GM12864 (cell line): ENCODE data around the gene ING3.
A peak's percentile ranks its signal among the peaks of the same experiment; 100 is the strongest.

Experiments used
- DNase-seq: peaks from one replicate; pipeline ENCODE4 v3.0.0-alpha.2; 2011; ENCODE audit warnings: low read depth
- H3K4me3 ChIP-seq: 2 replicates; pipeline ENCODE4 v1.5.1; 2011; ENCODE audit warnings: mild to moderate bottlenecking, low read depth, low read length, control low read depth
- TF ChIP-seq, protein P1 (sequence below): IDR thresholded peaks from 2 replicates; pipeline ENCODE4 v1.5.1; 2011; ENCODE audit warnings: low read depth, mild to moderate bottlenecking, moderate library complexity, low read length, control low read depth, inconsistent platforms; ENCODE audit errors: missing control alignments

Gene ING3

DNA sequence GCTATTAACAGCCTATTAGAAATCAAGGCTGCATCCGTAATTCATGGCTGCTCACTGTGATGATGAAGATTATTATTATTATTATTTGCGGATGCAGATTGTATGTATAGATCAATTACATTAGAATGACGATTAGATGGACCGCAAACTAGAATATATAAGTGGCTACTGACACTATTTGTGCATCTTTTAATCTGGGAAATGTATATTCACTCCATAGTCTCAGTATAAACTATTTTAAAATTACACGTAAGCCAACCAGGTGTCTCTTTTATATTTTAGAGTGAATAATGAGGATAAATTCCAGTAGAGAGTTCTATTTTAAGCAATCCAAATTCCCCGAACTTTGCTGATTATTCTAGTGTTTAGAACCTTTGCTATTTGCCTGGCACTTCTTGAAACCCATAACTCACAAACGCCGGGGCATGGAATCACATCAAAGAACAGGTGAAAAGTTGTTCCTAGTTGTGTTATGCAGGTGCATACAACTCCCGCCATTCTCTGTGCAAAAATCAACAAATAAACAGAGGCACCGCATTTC lies 509 bp upstream of the ING3 start:
- DNase-seq, result no peak
- TF ChIP-seq, protein P1, sequence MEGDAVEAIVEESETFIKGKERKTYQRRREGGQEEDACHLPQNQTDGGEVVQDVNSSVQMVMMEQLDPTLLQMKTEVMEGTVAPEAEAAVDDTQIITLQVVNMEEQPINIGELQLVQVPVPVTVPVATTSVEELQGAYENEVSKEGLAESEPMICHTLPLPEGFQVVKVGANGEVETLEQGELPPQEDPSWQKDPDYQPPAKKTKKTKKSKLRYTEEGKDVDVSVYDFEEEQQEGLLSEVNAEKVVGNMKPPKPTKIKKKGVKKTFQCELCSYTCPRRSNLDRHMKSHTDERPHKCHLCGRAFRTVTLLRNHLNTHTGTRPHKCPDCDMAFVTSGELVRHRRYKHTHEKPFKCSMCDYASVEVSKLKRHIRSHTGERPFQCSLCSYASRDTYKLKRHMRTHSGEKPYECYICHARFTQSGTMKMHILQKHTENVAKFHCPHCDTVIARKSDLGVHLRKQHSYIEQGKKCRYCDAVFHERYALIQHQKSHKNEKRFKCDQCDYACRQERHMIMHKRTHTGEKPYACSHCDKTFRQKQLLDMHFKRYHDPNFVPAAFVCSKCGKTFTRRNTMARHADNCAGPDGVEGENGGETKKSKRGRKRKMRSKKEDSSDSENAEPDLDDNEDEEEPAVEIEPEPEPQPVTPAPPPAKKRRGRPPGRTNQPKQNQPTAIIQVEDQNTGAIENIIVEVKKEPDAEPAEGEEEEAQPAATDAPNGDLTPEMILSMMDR, result no peak
- H3K4me3 ChIP-seq, result peak overlapping the region; percentile 61

GRCh38 chr7:120951309-120951699 lies 727 bp downstream of the ING3 start:
- peak overlapping the region; percentile 72 for H3K4me3 ChIP-seq
- TF ChIP-seq, protein P1, result no peak
- no peak for DNase-seq

- DNase-seq, result no peak
- H3K4me3 ChIP-seq, result peak overlapping the region; percentile 72
- TF ChIP-seq, protein P1, result no peak
These were observed 1.2 kb downstream of the ING3 start for GRCh38 chr7:120951826-120952225.

GRCh38 chr7:120955577-120956149 lies 5.1 kb downstream of the ING3 start:
- no peak for DNase-seq
- H3K4me3 ChIP-seq, result no peak overlapping the region
- TF ChIP-seq, protein P1, result no peak

DNA sequence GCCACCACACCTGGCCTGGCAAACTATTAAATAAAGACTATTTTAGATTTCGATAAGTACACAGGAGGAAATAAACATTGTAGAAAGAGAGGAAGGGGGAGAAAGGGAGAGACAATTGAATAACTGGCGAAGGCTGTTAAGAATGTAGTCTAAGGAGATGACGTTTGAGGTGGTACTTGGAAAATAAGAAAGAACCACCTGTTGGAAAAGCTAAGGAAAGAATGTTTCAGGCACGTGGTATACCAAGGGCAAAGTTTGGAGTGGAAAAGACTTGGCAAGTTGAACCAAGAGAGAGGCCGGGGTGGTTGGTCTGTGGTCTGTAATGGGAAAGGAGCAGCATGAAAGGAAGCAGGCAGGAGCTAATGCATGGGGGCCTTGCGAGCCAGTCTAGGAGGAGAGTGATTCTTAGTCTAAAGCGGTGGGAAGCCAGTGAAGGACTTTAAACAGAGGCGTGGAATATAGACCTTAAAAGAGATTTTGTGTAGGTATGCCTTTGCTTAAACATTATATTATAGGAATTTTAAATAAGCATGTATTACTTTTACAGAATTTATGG lies 9.4 kb downstream of the ING3 start:
- no peak overlapping the region for H3K4me3 ChIP-seq
- TF ChIP-seq, protein P1, result no peak
- no peak for DNase-seq

DNA sequence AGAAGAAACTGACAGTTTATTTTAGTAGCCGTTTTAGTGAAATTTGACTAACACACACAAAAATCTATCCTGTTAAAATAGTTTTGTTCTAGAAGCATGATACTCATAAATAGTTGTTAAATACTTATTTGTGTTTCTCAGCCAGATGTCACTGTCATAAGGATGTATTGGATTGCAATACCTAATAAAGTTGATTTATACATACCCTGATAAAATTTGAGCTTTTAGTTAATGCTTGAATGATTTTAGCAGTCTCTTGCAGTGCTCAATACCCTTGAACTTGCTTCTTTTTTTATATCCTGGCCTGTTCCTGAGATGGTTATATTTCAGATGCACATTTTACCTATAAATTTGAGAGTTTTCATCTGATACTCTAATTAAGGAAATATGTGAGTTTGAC lies 10.1 kb downstream of the ING3 start:
- no peak overlapping the region for H3K4me3 ChIP-seq
- DNase-seq, result no peak
- TF ChIP-seq, protein P1, result no peak
